ENCODE results near the gene SLC37A4.

DNA sequence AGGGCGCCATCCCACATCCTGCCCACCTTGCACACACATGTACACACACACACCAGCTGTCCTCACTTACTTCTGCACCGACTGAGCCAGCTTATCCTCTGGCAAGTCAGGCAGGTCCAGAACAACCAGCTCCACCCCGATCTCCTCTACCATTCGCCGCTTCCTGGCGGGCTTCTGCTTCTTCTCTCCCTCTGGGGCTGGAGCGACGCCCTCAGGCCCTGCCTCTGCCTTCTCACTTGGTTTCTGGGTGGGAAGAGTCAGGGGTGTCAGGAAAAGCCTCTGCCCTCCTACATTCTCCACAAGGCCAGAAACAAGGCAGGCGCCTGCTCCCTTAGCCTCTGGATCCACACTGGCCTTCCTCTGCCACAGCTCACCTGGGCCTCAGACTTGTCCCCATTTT, 18.0 kb upstream of the SLC37A4 start:
- TF ChIP-seq, protein P1, sequence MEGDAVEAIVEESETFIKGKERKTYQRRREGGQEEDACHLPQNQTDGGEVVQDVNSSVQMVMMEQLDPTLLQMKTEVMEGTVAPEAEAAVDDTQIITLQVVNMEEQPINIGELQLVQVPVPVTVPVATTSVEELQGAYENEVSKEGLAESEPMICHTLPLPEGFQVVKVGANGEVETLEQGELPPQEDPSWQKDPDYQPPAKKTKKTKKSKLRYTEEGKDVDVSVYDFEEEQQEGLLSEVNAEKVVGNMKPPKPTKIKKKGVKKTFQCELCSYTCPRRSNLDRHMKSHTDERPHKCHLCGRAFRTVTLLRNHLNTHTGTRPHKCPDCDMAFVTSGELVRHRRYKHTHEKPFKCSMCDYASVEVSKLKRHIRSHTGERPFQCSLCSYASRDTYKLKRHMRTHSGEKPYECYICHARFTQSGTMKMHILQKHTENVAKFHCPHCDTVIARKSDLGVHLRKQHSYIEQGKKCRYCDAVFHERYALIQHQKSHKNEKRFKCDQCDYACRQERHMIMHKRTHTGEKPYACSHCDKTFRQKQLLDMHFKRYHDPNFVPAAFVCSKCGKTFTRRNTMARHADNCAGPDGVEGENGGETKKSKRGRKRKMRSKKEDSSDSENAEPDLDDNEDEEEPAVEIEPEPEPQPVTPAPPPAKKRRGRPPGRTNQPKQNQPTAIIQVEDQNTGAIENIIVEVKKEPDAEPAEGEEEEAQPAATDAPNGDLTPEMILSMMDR (IDR thresholded peaks at IDR 0.05) = no peak
- no peak for TF ChIP-seq POLR2A (IDR thresholded peaks at IDR 0.05)

Measured in esophagus squamous epithelium (tissue), 4 donors.